IPS-11a (cell line): ENCODE data around the gene PANK2.
A peak's percentile ranks its signal among the peaks of the same experiment; 100 is the strongest.
"Not testable (repeated sequence)": the region's sequence is repeated elsewhere in the genome, so short reads cannot be mapped to it uniquely, and the experiment has no call there.

Experiments
- H3K4me3 ChIP-seq: one replicate; pipeline ENCODE4 v1.5.1; 2013; ENCODE audit warnings: low read depth, low read length, control low read depth

The PANK2 gene

DNA sequence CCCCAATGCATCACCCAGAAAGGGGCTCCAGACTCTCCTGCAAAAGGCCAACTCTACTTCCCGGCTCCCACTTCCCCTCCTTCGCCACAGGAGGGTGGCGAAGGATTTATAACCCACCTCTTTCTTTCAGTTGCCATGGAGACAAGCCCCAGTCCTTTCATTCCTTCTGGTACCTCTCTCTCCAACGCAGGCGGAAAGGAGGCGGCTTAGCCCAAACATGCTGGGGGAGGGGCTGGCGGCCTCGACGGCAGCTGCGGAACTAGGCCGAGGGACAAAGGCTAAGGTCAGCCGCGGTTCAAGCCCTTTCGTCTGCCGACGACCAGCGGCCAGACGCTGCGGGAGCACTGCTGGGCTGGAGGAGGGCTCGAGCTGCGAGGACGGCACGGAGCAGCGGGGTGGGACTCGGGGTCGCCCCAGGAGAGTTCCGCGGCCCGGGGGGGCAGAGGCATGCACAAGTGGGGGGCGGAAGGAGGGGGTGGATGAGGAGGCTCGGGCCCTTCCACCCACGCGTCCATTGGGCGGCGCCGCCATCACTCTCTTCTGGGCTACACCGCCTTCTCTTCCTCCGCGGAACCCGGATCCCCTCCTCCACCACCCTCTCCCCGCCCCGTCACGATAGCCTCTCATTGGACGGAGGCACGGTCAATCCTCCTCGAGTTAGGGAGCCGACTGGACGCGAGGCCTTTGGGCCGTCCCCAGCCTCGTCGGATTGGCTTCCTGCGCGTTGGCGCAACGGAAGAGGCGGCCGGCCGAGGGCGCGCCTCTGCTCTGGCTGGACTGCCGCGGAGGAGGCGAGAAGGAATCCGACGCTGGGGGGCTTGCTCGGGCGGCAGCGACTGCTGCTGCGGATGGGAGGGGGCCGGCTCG, at the start of gene PANK2:
PANK2 (plus strand) TSS at position 766 of the 867 bp plus-strand sequence.
- H3K4me3 ChIP-seq = peak within 1 kb of the TSS; percentile 97

DNA sequence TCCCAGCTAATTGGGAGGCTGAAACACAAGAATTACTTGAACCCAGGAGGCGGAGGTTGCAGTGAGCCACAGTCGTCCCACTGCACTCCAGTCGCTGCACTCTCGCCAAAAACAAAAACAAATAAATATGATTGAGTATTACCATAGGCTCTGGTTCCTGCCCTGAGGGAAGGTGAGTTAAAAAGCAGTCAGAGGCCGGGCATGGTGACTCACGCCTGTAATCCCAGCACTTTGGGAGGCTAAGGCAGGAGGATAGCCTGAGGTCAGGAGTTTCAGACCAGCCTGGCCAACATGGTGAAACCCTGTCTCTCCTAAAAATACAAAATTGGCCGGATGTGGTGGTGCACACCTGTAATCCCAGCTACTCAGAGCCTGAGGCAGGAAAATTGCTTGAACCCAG, 49.0 kb upstream of the PANK2 start:
- not testable (repeated sequence) for H3K4me3 ChIP-seq

DNA sequence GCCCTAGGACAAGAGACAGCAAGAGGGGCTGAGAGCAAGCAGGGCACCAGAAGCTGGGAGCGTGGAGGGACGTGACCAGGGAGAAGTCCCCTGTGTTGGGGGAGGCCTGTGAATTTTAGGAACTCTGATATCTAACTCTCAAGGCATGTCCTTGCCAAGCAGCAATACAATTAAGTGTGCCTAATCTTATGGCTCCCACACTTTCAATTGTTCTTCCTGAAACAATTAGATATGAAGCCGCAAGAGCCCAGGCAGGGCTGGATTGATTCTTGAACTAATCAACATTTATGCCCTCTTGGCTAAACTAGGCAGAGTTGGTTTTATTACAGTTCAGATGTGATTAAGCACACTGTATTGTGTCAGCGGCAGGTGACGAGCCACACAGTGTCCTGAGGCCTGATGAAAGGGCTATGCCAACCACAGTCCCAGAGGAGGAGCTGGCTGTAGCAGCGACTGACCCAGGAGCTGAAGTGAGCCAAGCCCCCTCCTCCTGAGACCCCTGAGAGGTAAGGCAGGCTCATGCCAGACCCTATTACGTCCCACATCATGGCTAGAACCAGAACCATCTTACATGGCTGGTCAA, 46.7 kb upstream of the PANK2 start:
- H3K4me3 ChIP-seq = no peak overlapping the region

DNA sequence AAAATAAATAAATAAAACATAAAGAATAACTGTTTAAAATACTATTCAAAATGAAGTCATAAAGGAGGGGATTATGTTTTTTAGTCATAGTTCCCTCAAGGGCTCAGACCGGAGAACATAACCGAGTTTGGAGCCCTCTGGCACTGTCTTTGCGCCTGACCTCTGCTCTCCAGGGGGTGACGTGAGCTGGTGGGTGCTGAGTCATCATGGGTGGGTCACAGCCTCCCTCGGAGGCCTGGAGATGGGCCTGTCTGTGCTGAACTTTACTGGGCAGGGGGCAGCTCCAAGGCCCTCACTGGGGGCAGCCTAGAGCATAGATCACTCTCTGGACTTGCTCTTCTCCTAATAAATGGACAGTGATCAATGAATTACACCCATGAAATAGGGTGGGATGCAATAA, 45.7 kb upstream of the PANK2 start:
- H3K4me3 ChIP-seq = no peak overlapping the region

DNA sequence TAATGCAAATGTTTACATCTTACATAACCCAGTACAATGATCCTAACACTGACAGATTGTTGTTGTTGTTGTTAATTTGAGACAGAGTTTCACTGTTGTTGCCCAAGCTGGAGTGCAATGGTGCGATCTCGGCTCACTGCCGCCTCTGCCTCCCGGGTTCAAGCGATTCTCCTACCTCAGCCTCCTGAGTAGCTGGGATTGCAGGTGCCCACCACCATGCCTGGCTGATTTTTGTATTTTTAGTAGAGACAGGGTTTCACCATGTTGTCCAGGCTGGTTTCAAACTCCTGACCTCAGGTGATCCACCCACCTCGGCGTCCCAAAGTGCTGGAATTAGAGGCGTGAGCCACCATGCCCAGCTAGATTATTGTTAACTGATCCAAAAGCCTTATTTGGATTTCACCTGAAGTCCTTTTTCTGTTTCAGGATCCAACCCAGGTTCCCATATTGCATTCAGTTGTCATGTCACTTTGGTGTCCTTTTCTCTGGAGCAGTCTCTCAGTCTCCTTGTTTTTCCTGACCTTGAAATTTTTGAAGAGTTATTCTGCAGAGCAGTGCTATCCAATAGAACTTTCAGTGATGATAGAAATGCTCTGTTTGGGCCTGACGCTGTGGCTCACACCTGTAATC, 45.1 kb upstream of the PANK2 start:
- H3K4me3 ChIP-seq = not testable (repeated sequence)

DNA sequence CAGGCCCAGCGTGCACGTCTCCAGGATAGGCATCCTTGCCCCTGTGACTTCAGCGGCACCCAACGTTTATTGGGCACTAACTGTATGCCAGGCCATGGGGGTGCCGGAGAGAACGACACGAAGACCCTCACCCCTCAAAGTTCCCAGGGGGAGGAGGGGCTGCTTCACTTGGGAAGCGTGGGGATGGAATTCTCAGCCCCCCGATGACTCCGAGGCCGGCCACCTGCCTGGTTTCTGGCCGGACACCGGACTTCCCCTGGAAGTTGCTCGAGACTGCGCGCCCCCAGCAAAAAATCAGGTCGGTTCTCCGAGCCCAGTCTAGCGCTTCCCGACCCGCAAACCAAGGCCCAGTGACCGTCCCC, 42.8 kb upstream of the PANK2 start:
- peak overlapping the region; percentile 82 for H3K4me3 ChIP-seq

DNA sequence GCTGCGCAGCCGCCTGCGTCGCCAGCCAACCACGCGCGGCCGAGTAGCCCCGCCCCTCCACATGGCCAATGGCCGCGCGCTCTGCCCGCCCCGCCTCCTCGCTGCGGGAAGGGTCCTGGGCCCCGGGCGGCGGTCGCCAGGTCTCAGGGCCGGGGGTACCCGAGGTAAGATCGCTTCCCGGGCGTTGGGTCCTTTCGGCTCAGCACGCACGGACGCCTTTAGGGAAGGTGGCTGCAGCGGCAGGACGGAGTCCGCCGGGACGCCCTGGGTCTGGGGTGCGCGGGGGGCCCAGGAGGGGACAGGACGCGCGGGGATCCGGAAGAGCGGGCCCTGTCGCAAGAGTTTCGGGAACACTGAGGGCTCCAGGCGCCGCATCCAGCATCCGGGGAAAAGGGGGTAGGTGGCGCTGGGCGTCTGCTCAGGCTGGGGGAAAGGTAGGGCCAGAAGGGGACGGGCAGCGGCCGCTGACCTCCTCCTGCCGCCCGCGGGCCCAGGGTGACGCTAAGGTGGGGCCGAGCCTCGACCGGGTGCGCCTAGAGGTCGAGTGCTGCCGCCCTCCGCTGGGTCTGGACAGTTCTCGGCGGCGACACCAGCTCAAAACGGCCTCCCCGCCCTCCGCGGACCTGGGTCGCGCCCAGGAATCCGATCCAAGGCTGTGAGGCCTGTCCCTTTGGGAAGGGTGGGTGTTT, 42.3 kb upstream of the PANK2 start, which contains the start of gene MAVS:
MAVS (plus strand) TSS at position 95 of the 689 bp plus-strand sequence. CDS start 7,791 bp downstream, outside the sequence.
- peak within 1 kb of the TSS; percentile 82 for H3K4me3 ChIP-seq

DNA sequence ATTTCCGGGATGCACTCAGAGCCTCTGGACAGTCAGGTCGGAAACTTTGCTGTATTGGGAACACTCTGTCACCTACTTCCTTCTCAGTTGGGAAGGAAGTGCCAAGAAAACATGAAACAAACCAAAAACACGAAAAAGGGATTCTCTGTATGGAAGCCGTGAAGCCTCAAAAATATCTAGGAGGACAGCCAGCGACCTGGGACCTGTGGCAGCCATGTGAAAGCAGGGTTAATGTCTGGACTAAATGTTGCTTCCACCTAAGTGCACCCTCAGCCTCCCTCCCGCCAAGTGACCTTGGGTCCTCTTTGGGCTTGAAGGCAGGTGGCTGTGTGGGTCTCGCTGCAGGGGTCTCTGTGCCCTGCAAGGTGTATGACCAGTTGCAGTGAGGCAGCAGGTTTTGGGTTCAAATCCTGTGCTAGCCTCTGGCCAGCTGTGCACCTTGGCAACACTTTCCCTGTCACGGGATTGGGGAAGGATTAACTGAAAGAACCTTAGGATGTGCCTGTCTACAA, 41.7 kb upstream of the PANK2 start:
- H3K4me3 ChIP-seq = peak overlapping the region; percentile 82

DNA sequence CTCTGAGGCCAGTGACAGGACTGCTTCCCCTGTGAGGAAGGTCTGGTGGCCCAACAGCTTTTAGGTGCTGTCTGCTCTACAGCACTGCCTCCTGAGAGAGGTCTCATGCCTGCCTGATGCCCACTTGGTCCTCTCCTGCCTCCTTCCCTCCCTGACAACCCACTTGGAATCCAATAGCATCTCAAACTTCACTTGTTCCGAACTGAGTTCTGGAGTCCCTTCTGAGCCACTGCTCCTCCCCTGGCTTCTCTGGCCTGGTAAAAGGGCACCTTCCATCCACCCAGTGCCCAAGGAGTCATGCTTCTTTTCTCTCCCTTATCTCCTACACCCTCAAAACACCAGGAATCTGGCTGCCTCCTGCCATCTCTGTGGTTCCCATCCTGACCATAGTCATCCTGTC, 40.6 kb upstream of the PANK2 start:
- no peak overlapping the region for H3K4me3 ChIP-seq

DNA sequence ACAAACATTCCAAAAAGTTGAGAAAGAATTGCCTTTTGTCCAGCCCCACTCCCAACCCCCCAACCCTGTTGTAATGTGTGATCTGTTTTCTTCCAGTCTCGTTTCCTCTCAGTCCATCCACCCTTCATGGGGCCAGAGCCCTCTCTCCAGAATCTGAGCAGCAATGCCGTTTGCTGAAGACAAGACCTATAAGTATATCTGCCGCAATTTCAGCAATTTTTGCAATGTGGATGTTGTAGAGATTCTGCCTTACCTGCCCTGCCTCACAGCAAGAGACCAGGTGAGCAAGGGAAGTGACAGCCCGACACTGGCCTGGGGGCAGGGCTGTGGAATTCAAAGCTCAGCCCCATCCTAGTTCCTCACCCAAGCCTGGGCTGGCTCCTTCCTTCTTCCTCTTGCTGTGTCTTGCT, 34.7 kb upstream of the PANK2 start:
- no peak overlapping the region for H3K4me3 ChIP-seq

DNA sequence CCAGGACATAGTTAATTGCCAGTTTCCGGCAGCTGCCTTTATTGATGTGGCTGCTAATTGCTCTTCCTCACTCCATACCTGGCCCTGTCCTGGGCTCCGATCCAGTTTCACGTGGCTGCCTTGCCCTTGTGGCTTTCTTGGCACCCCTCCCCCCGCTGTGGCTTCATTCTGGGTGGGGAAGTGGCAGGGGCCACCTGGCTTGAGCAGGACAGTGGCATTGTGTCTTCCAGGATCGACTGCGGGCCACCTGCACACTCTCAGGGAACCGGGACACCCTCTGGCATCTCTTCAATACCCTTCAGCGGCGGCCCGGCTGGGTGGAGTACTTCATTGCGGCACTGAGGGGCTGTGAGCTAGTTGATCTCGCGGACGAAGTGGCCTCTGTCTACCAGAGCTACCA, 31.8 kb upstream of the PANK2 start:
- H3K4me3 ChIP-seq = no peak overlapping the region

DNA sequence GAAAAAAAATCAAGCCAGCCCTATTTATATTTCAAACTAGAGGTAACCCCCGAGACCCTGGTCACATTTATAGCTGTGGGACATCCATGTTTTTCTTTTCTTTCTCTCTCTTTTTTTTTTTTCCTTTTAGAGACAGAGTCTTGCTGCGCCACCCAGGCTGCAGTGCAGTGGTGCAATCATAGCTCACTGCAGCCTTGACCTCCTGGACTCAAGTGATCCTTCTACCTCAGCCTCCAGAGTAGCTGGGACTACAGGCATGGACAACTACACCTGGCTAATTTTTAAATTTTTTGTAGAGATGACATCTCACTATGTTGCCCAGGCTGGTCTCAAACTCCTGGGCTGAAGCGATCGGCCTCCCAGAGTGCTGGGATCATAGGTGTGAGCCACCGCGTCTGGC, 30.5 kb upstream of the PANK2 start:
- no peak overlapping the region for H3K4me3 ChIP-seq

DNA sequence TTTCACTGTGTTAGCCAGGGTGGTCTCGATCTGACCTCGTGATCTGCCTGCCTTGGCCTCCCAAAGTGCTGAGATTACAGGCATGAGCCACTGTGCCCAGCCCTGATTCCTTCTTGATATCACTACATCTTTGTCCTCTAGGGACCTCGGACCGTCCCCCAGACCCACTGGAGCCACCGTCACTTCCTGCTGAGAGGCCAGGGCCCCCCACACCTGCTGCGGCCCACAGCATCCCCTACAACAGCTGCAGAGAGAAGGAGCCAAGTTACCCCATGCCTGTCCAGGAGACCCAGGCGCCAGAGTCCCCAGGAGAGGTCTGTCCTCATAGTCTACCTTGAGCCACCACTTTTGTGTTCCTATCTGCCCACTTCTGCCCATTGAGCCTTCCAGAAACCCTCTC, 28.0 kb upstream of the PANK2 start:
- no peak overlapping the region for H3K4me3 ChIP-seq

DNA sequence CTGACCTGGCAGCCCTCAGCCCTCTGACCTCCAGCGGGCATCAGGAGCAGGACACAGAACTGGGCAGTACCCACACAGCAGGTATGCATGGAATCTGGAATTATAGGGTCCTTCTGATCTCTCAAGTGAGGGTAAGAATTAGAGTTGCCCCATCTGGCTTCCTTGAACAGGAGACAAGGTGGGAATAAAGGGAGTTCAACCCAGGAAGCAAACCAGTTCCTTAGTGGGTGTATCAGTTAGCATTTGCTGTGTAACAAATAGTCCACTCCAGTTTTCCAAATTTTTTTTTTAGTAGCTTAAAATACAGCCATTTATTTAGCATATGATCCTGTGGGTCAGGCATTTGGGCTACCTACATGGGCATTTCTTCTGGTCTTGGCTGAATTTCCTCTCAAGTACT, 26.9 kb upstream of the PANK2 start:
- no peak overlapping the region for H3K4me3 ChIP-seq

DNA sequence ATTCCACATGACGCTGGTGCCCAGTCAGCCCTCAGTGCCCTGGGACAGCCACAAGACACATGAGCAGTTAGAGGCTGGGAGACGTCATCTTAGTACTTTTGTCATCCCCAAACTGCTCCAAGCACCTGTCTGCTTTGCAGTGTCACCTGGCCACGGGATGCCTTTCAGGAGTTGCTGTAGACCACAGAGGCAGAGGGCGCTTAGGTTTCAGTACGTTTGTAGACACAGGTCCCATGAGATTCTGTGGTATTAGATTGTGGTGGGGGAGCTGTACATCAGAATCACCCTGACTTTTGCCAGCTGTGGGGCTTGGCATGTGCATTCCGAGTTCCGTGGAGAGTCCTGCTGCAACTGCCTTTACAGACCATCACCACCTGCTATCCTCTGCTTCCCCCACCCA, 25.9 kb upstream of the PANK2 start:
- no peak overlapping the region for H3K4me3 ChIP-seq

DNA sequence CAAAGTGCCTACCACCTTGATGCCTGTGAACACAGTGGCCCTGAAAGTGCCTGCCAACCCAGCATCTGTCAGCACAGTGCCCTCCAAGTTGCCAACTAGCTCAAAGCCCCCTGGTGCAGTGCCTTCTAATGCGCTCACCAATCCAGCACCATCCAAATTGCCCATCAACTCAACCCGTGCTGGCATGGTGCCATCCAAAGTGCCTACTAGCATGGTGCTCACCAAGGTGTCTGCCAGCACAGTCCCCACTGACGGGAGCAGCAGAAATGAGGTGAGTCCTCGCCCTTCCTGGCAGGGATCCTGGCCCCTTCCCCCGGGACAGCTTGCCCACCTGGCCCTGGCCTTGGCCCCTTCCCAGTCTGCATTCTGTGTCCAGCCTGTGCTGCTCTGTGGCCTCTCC, 24.7 kb upstream of the PANK2 start:
- no peak overlapping the region for H3K4me3 ChIP-seq

DNA sequence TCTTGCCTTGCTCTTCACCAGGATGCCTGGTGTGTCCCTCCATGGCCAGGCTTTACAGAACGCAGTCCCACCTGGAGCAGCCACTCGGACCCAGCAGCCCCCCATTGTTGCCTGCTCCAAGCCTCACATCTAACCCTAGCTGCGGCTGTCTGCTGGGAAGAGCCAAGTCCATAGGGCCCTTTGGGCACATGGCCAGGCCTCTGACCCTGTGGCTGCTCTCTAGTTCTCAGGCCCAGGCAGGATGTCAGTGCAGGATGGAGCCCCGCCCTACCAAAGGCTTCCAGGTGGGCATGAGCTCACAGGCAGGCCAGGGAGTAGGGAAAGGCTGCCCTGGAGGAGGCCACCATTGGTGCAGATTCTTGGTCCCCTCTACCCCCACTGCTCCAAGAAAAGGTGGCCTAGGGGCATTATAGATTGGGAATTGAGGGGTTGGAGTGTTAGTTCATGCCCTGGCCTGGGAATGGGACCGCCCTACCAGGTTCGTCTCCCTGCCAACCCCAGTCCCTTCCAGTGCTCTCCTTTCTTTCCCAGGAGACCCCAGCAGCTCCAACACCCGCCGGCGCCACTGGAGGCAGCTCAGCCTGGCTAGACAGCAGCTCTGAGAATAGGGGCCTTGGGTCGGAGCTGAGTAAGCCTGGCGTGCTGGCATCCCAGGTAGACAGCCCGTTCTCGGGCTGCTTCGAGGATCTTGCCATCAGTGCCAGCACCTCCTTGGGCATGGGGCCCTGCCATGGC, 23.9 kb upstream of the PANK2 start:
- H3K4me3 ChIP-seq = no peak overlapping the region

DNA sequence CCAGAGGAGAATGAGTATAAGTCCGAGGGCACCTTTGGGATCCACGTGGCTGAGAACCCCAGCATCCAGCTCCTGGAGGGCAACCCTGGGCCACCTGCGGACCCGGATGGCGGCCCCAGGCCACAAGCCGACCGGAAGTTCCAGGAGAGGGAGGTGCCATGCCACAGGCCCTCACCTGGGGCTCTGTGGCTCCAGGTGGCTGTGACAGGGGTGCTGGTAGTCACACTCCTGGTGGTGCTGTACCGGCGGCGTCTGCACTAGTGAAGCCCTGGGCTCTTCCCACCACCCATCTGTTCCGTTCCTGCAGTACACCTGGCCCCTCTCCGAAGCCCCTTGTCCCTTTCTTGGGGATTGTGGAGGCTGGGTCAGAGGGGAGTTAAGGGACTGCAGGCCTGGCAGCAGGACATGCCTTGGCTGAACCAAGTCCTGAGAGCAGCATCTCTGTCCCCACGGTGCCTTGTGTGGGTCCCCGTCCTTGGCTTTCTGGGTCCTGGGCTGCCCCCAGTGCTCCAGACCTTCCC, 23.2 kb upstream of the PANK2 start:
- H3K4me3 ChIP-seq = no peak overlapping the region

DNA sequence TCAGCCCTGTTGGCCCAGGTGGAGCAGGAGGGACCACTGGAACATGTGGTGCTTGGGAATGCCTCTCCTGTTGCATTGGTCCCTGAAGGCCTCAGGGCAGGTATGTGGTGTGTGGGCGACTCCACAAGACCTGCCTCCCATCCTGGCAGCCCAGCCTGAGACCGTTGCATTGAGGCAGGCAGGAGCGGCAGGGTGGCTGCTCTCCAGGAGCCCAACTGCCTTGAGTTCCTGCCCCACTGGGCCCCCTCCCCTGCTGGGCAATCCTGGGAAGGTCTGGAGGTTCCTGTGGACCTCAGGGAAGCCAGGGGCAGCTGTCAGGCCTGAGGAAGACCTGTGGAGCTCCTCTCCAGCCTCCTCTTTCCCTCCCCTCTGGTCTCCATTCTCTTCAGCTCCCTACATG, 22.7 kb upstream of the PANK2 start:
- no peak overlapping the region for H3K4me3 ChIP-seq

DNA sequence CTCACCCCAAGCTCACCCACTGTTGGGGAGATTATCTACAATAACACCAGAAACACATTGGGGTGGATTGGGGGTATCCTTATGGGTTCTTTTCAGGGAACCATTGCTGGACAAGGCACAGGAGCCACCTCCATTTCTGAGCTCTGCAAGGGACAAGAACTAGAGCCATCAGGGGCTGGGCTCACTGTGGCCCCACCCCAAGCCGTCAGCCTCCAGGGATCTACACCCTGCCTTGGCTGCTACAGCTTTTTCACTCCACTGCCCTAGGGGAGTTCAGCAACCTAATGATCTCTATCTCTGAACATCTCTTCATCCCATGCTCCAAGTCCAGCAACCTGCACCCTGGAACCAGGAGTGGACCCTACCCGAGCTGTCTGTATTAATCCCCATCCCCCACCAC, 21.4 kb upstream of the PANK2 start:
- H3K4me3 ChIP-seq = no peak overlapping the region
